ENCODE results near the gene SLFN5.
"Not testable (repeated sequence)": the region's sequence is repeated elsewhere in the genome, so short reads cannot be mapped to it uniquely, and the experiment has no call there.

SLFN5 gene

GRCh38 chr17:35242158-35242804, 591 bp upstream of the SLFN5 start:
- peak; percentile 51 for DNase-seq (ENCODE audit: low spot score)

GRCh38 chr17:35243561-35244340, 879 bp downstream of the SLFN5 start:
- peak; percentile 40 for DNase-seq (ENCODE audit: low spot score)

- peak; percentile 60 for DNase-seq (ENCODE audit: low spot score)
Measured at GRCh38 chr17:35244341-35245195, 1.7 kb downstream of the SLFN5 start.

GRCh38 chr17:35245196-35245486, 2.3 kb downstream of the SLFN5 start:
- peak; percentile 82 for DNase-seq (ENCODE audit: low spot score)

GRCh38 chr17:35252651-35253050, 9.8 kb downstream of the SLFN5 start:
- DNase-seq (ENCODE audit: low spot score), result no peak

GRCh38 chr17:35254107-35254773, 11.4 kb downstream of the SLFN5 start:
- DNase-seq (ENCODE audit: low spot score), result peak; percentile 52

- no peak for DNase-seq (ENCODE audit: low spot score)
Measured at GRCh38 chr17:35255316-35255715, 12.4 kb downstream of the SLFN5 start.

- no peak for DNase-seq (ENCODE audit: low spot score)
Measured at GRCh38 chr17:35256629-35257028, 13.8 kb downstream of the SLFN5 start.

- DNase-seq (ENCODE audit: low spot score), result no peak
Measured at GRCh38 chr17:35257208-35257659, 14.4 kb downstream of the SLFN5 start.

- no peak for DNase-seq (ENCODE audit: low spot score)
Measured at GRCh38 chr17:35259001-35259400, 16.1 kb downstream of the SLFN5 start.

- no peak for DNase-seq (ENCODE audit: low spot score)
Measured at GRCh38 chr17:35265071-35265470, 22.2 kb downstream of the SLFN5 start.

GRCh38 chr17:35265566-35266141, 22.8 kb downstream of the SLFN5 start:
- DNase-seq (ENCODE audit: low spot score), result no peak

GRCh38 chr17:35274167-35275066, 31.5 kb downstream of the SLFN5 start:
- not testable (repeated sequence) for DNase-seq (ENCODE audit: low spot score)

GRCh38 chr17:35278454-35278853, 35.6 kb downstream of the SLFN5 start:
- DNase-seq (ENCODE audit: low spot score), result not testable (repeated sequence)

- DNase-seq (ENCODE audit: low spot score), result not testable (repeated sequence)
Measured at GRCh38 chr17:35278876-35279275, 36.0 kb downstream of the SLFN5 start.

- DNase-seq (ENCODE audit: low spot score), result no peak
Measured at GRCh38 chr17:35283767-35284166, 40.9 kb downstream of the SLFN5 start.

GRCh38 chr17:35284955-35285354, 42.1 kb downstream of the SLFN5 start:
- DNase-seq (ENCODE audit: low spot score), result no peak

GRCh38 chr17:35286120-35286781, 43.4 kb downstream of the SLFN5 start:
- no peak for DNase-seq (ENCODE audit: low spot score)

GRCh38 chr17:35287286-35287811, 44.5 kb downstream of the SLFN5 start:
- DNase-seq (ENCODE audit: low spot score), result no peak

GRCh38 chr17:35289222-35289621, 46.4 kb downstream of the SLFN5 start:
- DNase-seq (ENCODE audit: low spot score), result no peak

All from hepatic stellate cell (primary cell).